Activated naive CD4-positive, alpha-beta T cell treated with anti-CD3 and anti-CD28 coated beads, Interleukin-2, amount 50 U/mL, for 72 hours (primary cell): ENCODE measurements around the gene EFCAB14. TPM values are rescaled to one million over a fixed set of nuclear protein-coding genes. Genes with fewer than 3 reads are reported as not detected.
A peak's percentile ranks its signal among the peaks of the same experiment; 100 is the strongest.
"Not testable (repeated sequence)": the region's sequence is repeated elsewhere in the genome, so short reads cannot be mapped to it uniquely, and the experiment has no call there.

Source experiments
- ATAC-seq, 2 donors: fragments of 150-1000 bp; cut with Tn5 transposase; 2 replicates each; pipeline ENCODE4 v1.10.0; 2021; ENCODE audit warnings: mild to moderate bottlenecking in 2 of 2, moderate library complexity in 2 of 2
- DNase-seq, 2 donors: peaks; one replicate each; pipeline ENCODE4 v3.0.0; 2021 to 2022; ENCODE audit warnings: low spot score in 2 of 2
- H3K27ac Mint-ChIP-seq, 2 donors: one replicate each; pipeline ENCODE4 v1.8.0; 2022; ENCODE audit warnings: mild to moderate bottlenecking in 2 of 2, mixed read lengths in 2 of 2
- H3K36me3 Mint-ChIP-seq, 2 donors: one replicate each; pipeline ENCODE4 v1.8.0; 2022; ENCODE audit warnings: mixed read lengths in 2 of 2
- H3K9me3 Mint-ChIP-seq, 2 donors: one replicate each; pipeline ENCODE4 v1.8.0; 2022; ENCODE audit warnings: mixed read lengths in 2 of 2
- total RNA-seq, 2 donors: library from RNA; stranded (reverse); gene quantifications; one replicate each; pipeline ENCODE4 v1.2.3, GENCODE V29; 2022

The EFCAB14 gene
- total RNA-seq: 10 to 100 TPM; 41.4 to 45.1 TPM

GRCh38 chr1:46718727-46719622 is at the start of gene EFCAB14:
EFCAB14 (minus strand) TSS chr1:46719114; CDS start chr1:46718087, 1,027 bp downstream.
- ATAC-seq (peak; percentile 96 to 99), DNase-seq (peak; percentile 99)
- Mint-ChIP-seq H3K27ac (peak within 1 kb of the TSS; percentile 85 to 99), H3K36me3 (peaks cover 14 to 16% of the 10 kb centered on the region in 2 donors), H3K9me3 (no peaks in the 10 kb centered on the region)

DNA sequence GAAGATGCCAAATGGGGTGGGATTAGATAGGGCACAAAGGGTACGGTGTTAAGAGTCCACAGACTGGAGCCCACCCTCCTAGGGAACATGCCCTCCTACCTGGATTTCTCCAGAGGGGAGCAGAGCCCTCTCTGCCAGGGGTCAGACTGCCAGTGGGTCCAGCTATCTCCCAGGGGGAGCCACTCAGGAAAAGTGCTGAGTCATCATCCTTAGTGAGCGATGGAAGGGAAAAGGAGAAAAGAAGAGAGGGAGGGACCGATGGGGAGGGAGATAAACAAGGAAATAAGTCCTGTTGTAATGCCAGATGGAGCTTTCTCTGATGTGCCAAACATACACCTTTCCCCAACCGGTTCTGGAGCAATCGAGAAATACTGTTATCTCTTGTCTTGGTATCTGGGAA is 49.5 kb upstream of the EFCAB14 start:
- ATAC-seq (no peak), DNase-seq (no peak)
- Mint-ChIP-seq H3K27ac (peak overlapping the region; percentile 8 to 88), H3K36me3 (peaks cover 22 to 31% of the 10 kb centered on the region in 2 donors), H3K9me3 (peaks cover 28 to 34% of the 10 kb centered on the region in 2 donors)

- DNase-seq: no peak
- H3K36me3 Mint-ChIP-seq: peaks cover 22 to 31% of the 10 kb centered on the region in 2 donors
- H3K9me3 Mint-ChIP-seq: peaks cover 28 to 34% of the 10 kb centered on the region in 2 donors
- no peak for ATAC-seq
- H3K27ac Mint-ChIP-seq: peak overlapping the region in 1 of 2 donors; percentile 8
Observed at GRCh38 chr1:46767649-46768282, 48.9 kb upstream of the EFCAB14 start.

DNA sequence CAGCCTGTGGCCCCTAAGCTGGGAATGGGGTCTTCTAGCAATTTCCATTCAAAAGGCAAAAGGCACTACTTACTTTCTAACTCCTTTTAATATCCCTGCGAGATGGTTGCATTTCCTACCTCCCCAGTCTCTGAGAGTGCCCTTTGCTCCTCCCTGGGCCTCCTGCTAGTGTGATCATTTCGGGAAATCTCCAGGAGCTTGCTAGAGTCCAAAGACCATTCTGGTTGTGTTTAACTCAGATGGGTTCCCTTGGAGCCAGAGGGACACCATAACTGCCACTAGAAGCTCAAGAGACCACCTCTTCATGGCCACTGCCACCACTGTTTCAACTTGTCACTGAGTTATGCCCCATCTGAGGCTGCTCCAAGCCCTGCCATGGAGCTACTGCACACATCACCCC is 45.5 kb upstream of the EFCAB14 start:
- no peak for DNase-seq
- peaks cover 4 to 11% of the 10 kb centered on the region in 2 donors for H3K9me3 Mint-ChIP-seq
- ATAC-seq: no peak
- peaks cover 5 to 12% of the 10 kb centered on the region in 2 donors for H3K36me3 Mint-ChIP-seq
- no peak overlapping the region for H3K27ac Mint-ChIP-seq

- ATAC-seq (no peak), DNase-seq (no peak)
- H3K9me3 Mint-ChIP-seq: no peaks in the 10 kb centered on the region
Observed at GRCh38 chr1:46761740-46762139, 42.8 kb upstream of the EFCAB14 start.

GRCh38 chr1:46760558-46761166 is 41.7 kb upstream of the EFCAB14 start:
- H3K9me3 Mint-ChIP-seq: no peaks in the 10 kb centered on the region
- ATAC-seq (no peak), DNase-seq (no peak)
- no peak overlapping the region for H3K27ac Mint-ChIP-seq
- no peaks in the 10 kb centered on the region for H3K36me3 Mint-ChIP-seq

More at GRCh38 chr1:46761740-46762139, 42.8 kb upstream of the EFCAB14 start:
- H3K27ac Mint-ChIP-seq: no peak overlapping the region
- H3K36me3 Mint-ChIP-seq: no peaks in the 10 kb centered on the region

GRCh38 chr1:46757956-46758528 is 39.1 kb upstream of the EFCAB14 start:
- Mint-ChIP-seq H3K27ac (no peak overlapping the region), H3K36me3 (no peaks in the 10 kb centered on the region), H3K9me3 (no peaks in the 10 kb centered on the region)
- DNase-seq (no peak), ATAC-seq (no peak)

- no peak for ATAC-seq
- DNase-seq: no peak
- Mint-ChIP-seq H3K9me3 (no peaks in the 10 kb centered on the region), H3K27ac (no peak overlapping the region), H3K36me3 (no peaks in the 10 kb centered on the region)
Observed at GRCh38 chr1:46757247-46757955, 38.5 kb upstream of the EFCAB14 start.

DNA sequence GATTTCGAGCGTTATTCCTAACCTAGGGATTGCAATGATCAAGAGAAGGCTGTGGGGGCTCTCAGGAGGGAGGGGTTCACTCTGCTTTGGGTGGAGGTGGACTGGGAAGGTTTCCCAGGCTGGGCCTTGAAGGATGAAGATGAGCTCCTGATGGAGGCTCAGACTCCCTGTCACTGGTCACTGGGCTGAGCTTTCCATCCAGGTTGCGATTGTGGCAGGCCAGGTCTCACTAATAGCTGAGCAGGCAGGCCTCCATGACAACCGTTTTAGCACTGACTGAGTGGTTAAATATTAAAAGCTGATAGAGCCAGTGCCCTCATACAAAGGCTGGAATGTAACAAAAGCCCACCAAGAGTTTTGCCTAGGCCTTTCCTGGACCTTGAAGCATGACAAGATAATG is 36.2 kb upstream of the EFCAB14 start:
- H3K9me3 Mint-ChIP-seq: no peaks in the 10 kb centered on the region
- no peak for ATAC-seq
- no peaks in the 10 kb centered on the region for H3K36me3 Mint-ChIP-seq
- DNase-seq: no peak
- H3K27ac Mint-ChIP-seq: no peak overlapping the region

DNA sequence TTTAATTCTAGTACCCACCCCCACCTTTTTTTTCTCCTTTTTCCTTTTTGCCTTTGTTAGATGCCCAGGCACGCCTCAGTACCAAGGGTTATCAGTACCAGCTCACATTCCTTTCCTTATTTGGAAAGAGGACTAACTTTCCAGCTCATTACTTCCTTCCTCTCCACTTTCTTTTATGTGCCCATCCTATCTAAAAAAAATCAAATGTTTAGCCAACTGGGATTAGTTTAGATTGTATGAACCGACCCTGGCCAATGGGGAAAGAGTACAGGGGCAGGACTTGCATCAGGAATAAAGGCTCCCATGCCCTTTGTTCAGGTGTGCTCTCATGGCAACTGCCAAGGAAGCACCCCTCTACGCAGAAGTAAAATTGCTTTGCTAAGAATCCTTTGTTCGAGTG is 35.8 kb upstream of the EFCAB14 start:
- not testable (repeated sequence) for H3K9me3 Mint-ChIP-seq, ATAC-seq, H3K27ac Mint-ChIP-seq, H3K36me3 Mint-ChIP-seq, DNase-seq

DNA sequence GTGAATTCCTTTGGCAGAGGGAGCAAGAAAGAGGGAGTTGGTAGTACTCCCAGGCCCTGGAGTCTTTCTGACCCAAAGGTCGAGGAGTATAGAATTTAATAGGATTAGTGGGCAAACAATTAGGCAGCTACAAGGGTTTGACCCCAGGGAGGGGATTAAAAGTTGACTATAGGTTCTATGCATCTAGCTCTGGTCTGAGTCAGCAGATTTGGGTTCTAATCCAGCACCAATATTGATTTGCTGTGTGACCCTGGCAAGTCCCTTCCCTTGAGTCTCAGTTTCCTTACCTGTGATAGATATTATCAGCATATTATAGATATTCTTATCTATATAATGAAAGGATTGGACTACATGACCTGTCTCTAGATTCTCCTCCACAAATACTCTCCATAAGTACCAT is 35.1 kb upstream of the EFCAB14 start:
- H3K27ac Mint-ChIP-seq: no peak overlapping the region
- no peak for DNase-seq
- no peaks in the 10 kb centered on the region for H3K36me3 Mint-ChIP-seq
- ATAC-seq: no peak
- no peaks in the 10 kb centered on the region for H3K9me3 Mint-ChIP-seq

DNA sequence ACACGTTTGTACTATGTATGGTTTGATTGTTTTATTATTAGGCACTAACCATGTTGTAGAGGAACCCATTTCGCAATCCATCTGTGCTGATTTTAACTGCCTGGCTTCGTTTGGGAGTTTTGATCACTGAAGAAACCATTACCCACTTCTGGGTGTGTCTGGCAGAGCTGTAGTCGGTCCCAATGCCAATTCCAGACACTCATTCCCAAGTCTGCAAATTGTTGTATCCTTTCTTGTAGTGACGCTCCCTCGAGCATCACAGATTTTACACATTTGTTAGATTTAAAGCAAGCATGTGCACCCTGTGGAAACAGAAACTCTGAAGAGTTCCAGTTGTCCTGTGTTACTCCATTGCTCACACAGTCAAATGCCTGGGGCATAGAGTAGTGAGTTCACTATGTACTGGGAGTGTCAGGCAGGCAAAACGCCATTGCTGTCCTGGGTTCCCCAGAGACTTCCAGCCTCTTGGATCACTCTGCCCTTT is 31.0 kb upstream of the EFCAB14 start:
- H3K9me3 Mint-ChIP-seq: no peaks in the 10 kb centered on the region
- no peaks in the 10 kb centered on the region for H3K36me3 Mint-ChIP-seq
- ATAC-seq (no peak), DNase-seq (no peak)
- no peak overlapping the region for H3K27ac Mint-ChIP-seq

DNA sequence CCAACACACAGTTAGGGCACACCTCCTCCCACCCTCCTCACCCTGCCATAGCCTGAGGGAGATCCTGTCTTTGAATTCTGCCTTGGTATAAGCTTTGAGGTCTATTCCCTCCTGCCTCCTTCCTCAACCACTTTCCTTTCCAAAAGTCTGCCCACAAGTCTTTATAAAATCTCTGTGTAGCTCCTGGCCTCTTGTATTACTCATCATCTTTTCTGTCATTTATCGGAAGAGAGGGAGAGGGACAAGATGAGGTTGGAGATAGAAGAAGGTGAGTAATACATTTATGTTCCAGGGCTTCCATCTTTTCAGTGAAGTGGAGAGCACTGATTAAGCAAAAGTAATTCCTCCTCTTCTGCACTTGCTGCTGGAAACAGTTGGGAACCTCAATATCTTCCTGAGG is 30.5 kb upstream of the EFCAB14 start:
- Mint-ChIP-seq H3K27ac (no peak overlapping the region), H3K9me3 (no peaks in the 10 kb centered on the region), H3K36me3 (no peaks in the 10 kb centered on the region)
- ATAC-seq (no peak), DNase-seq (no peak)

GRCh38 chr1:46747683-46748288 is 28.9 kb upstream of the EFCAB14 start:
- DNase-seq (no peak), ATAC-seq (peak in 1 of 2 donors; percentile 50)
- Mint-ChIP-seq H3K27ac (no peak overlapping the region), H3K36me3 (no peaks in the 10 kb centered on the region), H3K9me3 (no peaks in the 10 kb centered on the region)

DNA sequence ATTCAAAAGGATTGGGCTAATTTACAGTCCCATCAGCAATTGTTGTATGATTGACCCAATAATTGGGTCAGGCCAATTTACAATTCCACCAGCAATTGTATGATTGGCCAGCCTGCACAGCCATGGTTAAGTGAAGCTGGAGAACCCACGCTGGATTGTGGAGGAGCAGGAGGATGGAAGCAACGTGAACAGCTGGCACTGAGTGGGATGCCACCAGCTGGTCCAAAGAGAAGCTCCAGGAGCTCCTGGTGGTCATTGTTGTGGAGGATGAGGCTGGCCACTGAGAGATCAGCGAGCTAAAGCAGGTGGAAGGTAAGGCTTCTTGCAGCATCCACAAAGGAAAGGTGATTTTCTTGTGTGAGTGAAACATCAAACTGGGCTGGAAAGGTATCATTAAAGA is 23.2 kb upstream of the EFCAB14 start:
- Mint-ChIP-seq H3K36me3 (no peaks in the 10 kb centered on the region), H3K9me3 (no peaks in the 10 kb centered on the region)
- ATAC-seq: no peak

More for the DNA sequence above, 23.2 kb upstream of the EFCAB14 start:
- DNase-seq: no peak
- H3K27ac Mint-ChIP-seq: no peak overlapping the region
